ENCODE measurements around the gene SENP6. TPM values are rescaled to one million over a fixed set of nuclear protein-coding genes. Genes with fewer than 3 reads are reported as not detected.

SENP6 gene
- total and polyA plus RNA-seq, 9 of the 15 experiments (the other 6 are each of a cell fraction or from before 2014, with no cell fraction given) = 11.1 to 79.4 (median 46.8) TPM

DNA sequence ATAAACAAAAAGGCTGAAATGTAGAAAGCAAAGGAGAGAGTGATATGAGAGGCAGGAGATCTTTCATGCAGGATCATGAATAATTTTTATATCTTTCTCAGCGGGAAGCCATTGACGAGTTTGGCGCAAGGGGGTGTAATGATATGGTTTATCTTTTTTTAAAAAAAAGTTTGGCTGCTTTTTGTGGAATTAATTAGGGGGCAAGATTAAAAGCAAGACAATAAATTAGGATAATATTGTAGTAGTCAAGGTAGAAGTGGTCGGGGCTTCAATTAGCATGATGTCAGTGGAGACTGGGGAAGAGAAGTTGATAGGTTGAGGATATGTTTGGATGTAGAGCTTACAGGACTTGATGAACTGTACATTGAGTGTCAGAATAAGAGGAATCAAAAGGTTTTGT lies 4.0 kb downstream of the SENP6 start:
- WGBS (ENCODE audit: insufficient coverage, low coverage, missing lambda C conversion rate) = 73% methylated on average over 4 of the region's 4 CpGs
- no peak for ATAC-seq
- H3K4me2 ChIP-seq (ENCODE audit: insufficient read depth, low read length) = no peak overlapping the region
- peaks cover 92% of the 10 kb centered on the region for H3K79me2 ChIP-seq (ENCODE audit: control insufficient read depth, insufficient read depth, low read length)
- BruUV-seq (replicated peaks) = no TSS peak
- H3K9me1 ChIP-seq (ENCODE audit: control insufficient read depth, insufficient read depth, low read length) = no peaks in the 10 kb centered on the region
- intact Hi-C loops (cut with micrococcal nuclease) = loop anchor here (10.0 kb wide), 1 partner anchor 321 kb away; the partner anchor contains the start of gene TMEM30A
- no peak for FAIRE-seq
- H4K20me1 ChIP-seq (replicated peaks; ENCODE audit: control insufficient read depth, insufficient read depth, low read length) = peaks cover 13% of the 10 kb centered on the region; the same call in 1 of the 2 replicates
- no peaks in the 10 kb centered on the region for H3K27me3 ChIP-seq (ENCODE audit: control insufficient read depth in 2 of 2, insufficient read depth in 2 of 2, low read length in 2 of 2)
- H3K27ac ChIP-seq (ENCODE audit: extremely low read depth, low read depth, low read length) = no peak overlapping the region
- H3K36me3 ChIP-seq (ENCODE audit: control insufficient read depth, insufficient read depth, low read length) = peaks cover 13% of the 10 kb centered on the region
- H3K4me1 ChIP-seq (replicated peaks in 1 of 2; ENCODE audit: control insufficient read depth in 2 of 2, insufficient read depth in 2 of 2, low read length in 2 of 2) = peaks cover 25 to 34% of the 10 kb centered on the region in 2 experiments
- no peak overlapping the region for H3K4me3 ChIP-seq
- TF ChIP-seq POLR2A (conservative IDR thresholded peaks at IDR 0.05) = 0 out of 2 replicates have a peak, but pooled peaks have one; percentile 37
- no peak for TF ChIP-seq FOXA3 (CRISPR knock-in tag; conservative IDR thresholded peaks at IDR 0.05 in 1 of 2, IDR thresholded peaks at IDR 0.05 in 1 of 2)
- POLR2A ChIA-PET = no interaction called here
- H3K9ac ChIP-seq (ENCODE audit: insufficient read depth in 1 of 2, low read depth in 2 of 2, low read length in 2 of 2) = no peak overlapping the region
- H3K9me3 ChIP-seq (replicated peaks; ENCODE audit: control insufficient read depth, insufficient read depth, low read depth, low read length) = no peaks in the 10 kb centered on the region
- CTCF ChIA-PET (ENCODE audit: low intra/inter-chr PET ratio) = no interaction called here
- H2AFZ ChIP-seq (ENCODE audit: low read depth, low read length) = no peak overlapping the region
- in situ Hi-C loops (cut with MboI) = no loop called here
- DNase-seq (ENCODE audit: extremely low read depth in 1 of 4, low spot score in 3 of 4) = no peak

- ATAC-seq = no peak
- TF ChIP-seq MAFF (IDR thresholded peaks at IDR 0.05; ENCODE audit: low read length) = no peak
- TF ChIP-seq ZBTB17 (CRISPR knock-in tag; IDR thresholded peaks at IDR 0.05) = no peak
- TF ChIP-seq HEY1 (CRISPR knock-in tag; IDR thresholded peaks at IDR 0.05; ENCODE audit: borderline replicate concordance) = no peak
- TF ChIP-seq PCBP1 (IDR thresholded peaks at IDR 0.05; ENCODE audit: low read depth, low read length, poor library complexity, severe bottlenecking) = no peak
- TF ChIP-seq, protein P1, sequence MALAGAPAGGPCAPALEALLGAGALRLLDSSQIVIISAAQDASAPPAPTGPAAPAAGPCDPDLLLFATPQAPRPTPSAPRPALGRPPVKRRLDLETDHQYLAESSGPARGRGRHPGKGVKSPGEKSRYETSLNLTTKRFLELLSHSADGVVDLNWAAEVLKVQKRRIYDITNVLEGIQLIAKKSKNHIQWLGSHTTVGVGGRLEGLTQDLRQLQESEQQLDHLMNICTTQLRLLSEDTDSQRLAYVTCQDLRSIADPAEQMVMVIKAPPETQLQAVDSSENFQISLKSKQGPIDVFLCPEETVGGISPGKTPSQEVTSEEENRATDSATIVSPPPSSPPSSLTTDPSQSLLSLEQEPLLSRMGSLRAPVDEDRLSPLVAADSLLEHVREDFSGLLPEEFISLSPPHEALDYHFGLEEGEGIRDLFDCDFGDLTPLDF (CRISPR knock-in tag; IDR thresholded peaks at IDR 0.05) = no peak
- peak; percentile 55 for TF ChIP-seq U2AF1 (optimal IDR thresholded peaks at IDR 0.05; ENCODE audit: low read depth, low read length)
- TF ChIP-seq MYBL2 (IDR thresholded peaks at IDR 0.05; ENCODE audit: low read depth) = no peak
- no peak for TF ChIP-seq MYBL2 (CRISPR knock-in tag; IDR thresholded peaks at IDR 0.05; ENCODE audit: borderline replicate concordance)
- TF ChIP-seq ZNF76 (CRISPR knock-in tag; IDR thresholded peaks at IDR 0.05; ENCODE audit: borderline replicate concordance) = no peak
- TF ChIP-seq, protein P2, sequence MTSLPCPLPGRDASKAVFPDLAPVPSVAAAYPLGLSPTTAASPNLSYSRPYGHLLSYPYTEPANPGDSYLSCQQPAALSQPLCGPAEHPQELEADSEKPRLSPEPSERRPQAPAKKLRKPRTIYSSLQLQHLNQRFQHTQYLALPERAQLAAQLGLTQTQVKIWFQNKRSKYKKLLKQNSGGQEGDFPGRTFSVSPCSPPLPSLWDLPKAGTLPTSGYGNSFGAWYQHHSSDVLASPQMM (CRISPR knock-in tag; IDR thresholded peaks at IDR 0.05) = no peak
- no peak for TF ChIP-seq POLR2AphosphoS5 (IDR thresholded peaks at IDR 0.05; ENCODE audit: control insufficient read depth, insufficient read depth, low read depth, low read length)
- TF ChIP-seq ZNF140 (CRISPR knock-in tag; IDR thresholded peaks at IDR 0.05) = no peak
- no peak for TF ChIP-seq ZNF133 (CRISPR knock-in tag; IDR thresholded peaks at IDR 0.05)
- TF ChIP-seq TAF9B (IDR thresholded peaks at IDR 0.05; ENCODE audit: partially characterized antibody) = no peak
Measured at GRCh38 chr6:75608304-75608703, 6.6 kb downstream of the SENP6 start.

More at GRCh38 chr6:75608304-75608703, 6.6 kb downstream of the SENP6 start:
- H3K9ac ChIP-seq (ENCODE audit: insufficient read depth in 1 of 2, low read depth in 2 of 2, low read length in 2 of 2) = no peak overlapping the region
- WGBS (ENCODE audit: insufficient coverage, low coverage, missing lambda C conversion rate) = 44% methylated on average over 2 of the region's 3 CpGs
- no peak overlapping the region for H3K27ac ChIP-seq (ENCODE audit: extremely low read depth, low read depth, low read length)
- H3K9me3 ChIP-seq (replicated peaks; ENCODE audit: control insufficient read depth, insufficient read depth, low read depth, low read length) = no peaks in the 10 kb centered on the region
- peaks cover 13% of the 10 kb centered on the region for H3K36me3 ChIP-seq (ENCODE audit: control insufficient read depth, insufficient read depth, low read length)
- ChIA-PET CTCF (ENCODE audit: low intra/inter-chr PET ratio) (no interaction called here), POLR2A (interaction anchor here (0.6 to 4.6 kb wide), 2 partner anchors 13 to 79 kb away, joined by 3 to 31 read pairs; no protein-coding TSS in a partner anchor)
- H3K9me1 ChIP-seq (ENCODE audit: control insufficient read depth, insufficient read depth, low read length) = no peaks in the 10 kb centered on the region
- no peak overlapping the region for H2AFZ ChIP-seq (ENCODE audit: low read depth, low read length)
- no TSS peak for BruUV-seq (replicated peaks)
- H3K4me1 ChIP-seq (replicated peaks in 1 of 2; ENCODE audit: control insufficient read depth in 2 of 2, insufficient read depth in 2 of 2, low read length in 2 of 2) = peaks cover 20 to 54% of the 10 kb centered on the region in 2 experiments
- H3K27me3 ChIP-seq (ENCODE audit: control insufficient read depth in 2 of 2, insufficient read depth in 2 of 2, low read length in 2 of 2) = no peaks in the 10 kb centered on the region
- H3K4me2 ChIP-seq (ENCODE audit: insufficient read depth, low read length) = no peak overlapping the region
- H3K4me3 ChIP-seq = no peak overlapping the region
- in situ Hi-C loops (cut with MboI) (no loop called here), intact Hi-C loops (cut with micrococcal nuclease) (loop anchor here (10.0 kb wide), 1 partner anchor 324 kb away; the partner anchor contains the start of gene TMEM30A)
- DNase-seq (ENCODE audit: extremely low read depth in 1 of 4, low spot score in 3 of 4) (no peak), FAIRE-seq (no peak)
- H3K79me2 ChIP-seq (ENCODE audit: control insufficient read depth, insufficient read depth, low read length) = peaks cover 100% of the 10 kb centered on the region
- H4K20me1 ChIP-seq (replicated peaks; ENCODE audit: control insufficient read depth, insufficient read depth, low read length) = peaks cover 14% of the 10 kb centered on the region; the same call in 1 of the 2 replicates

All from K562 (cell line).